C4-2B (cell line): ENCODE measurements around the gene ZNF205.

Experiments used
- CTCF ChIP-seq: fragments of 450-650 bp; conservative IDR thresholded peaks from 2 replicates; pipeline ENCODE4 v1.5.1; 2017; ENCODE audit warnings: mild to moderate bottlenecking
- ZFX ChIP-seq: fragments of 450-650 bp; IDR thresholded peaks from 2 replicates; pipeline ENCODE4 v1.6.1; 2017

- TF ChIP-seq CTCF (no peak), ZFX (no peak)
These were observed 30.8 kb downstream of the ZNF205 start for GRCh38 chr16:3143189-3143588.
